NCI-H524 treated with DMSO at 0.1 percent for 48 hours (cell line): ENCODE data around the gene PMF1.
"Not testable (repeated sequence)": the region's sequence is repeated elsewhere in the genome, so short reads cannot be mapped to it uniquely, and the experiment has no call there.

ENCODE experiments used
- DNase-seq: peaks from one replicate; lab custom pipeline; 2025; lab: John Stamatoyannopoulos, UW

PMF1 gene

DNA sequence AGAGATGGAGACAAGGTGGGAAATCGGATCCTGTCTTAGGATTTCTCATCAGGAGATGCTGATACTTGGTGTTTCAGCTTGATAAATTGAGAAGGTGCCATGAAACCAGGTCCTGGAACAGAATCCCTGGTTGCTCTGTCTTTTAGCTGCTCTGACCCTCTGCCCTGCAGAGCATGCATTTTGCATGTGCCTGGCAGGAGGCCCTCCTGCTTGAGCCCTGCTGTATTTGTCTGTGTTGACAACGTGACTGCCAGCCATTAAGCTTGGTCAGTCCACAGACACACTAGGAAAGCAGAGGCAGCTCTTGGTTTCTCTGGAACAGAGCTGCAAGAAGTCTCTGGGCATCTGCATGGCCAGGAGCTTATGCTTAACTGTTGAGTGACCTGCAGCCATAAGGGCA lies 16.4 kb upstream of the PMF1 start:
- no peak for DNase-seq

GRCh38 chr1:156198831-156199349 lies 13.9 kb upstream of the PMF1 start:
- DNase-seq, result no peak

DNA sequence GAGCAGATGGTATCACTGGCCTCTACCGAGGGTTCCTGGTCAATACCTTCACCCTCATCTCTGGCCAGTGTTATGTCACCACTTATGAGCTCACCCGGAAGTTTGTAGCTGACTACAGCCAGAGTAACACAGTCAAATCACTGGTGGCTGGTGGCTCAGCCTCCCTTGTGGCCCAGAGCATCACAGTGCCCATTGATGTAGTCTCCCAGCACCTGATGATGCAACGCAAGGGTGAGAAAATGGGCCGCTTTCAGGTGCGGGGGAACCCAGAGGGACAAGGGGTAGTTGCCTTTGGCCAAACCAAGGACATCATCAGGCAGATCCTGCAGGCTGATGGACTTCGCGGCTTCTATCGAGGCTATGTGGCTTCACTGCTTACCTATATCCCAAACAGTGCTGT lies 12.8 kb upstream of the PMF1 start:
- DNase-seq, result no peak

- no peak for DNase-seq
Observed at GRCh38 chr1:156203331-156203730, 9.5 kb upstream of the PMF1 start.

DNA sequence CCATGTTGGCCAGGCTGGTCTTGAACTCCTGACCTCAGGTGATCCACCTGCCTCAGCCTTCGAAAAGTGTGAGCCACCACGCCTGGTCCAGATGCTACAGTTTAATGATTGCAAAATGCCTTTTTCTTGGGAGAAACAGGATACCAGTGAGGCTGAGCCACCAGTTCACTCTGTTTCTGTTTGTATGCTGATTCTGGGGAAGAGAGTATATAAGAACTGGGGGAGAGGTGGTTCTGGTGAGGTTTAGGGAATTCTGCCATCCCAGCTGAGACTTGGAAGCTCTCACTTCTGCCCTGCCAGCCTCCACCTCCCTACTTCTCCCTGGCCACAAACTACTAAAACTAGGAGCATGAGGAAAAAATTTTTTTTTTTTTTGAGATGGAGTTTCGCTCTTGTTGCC lies 8.1 kb upstream of the PMF1 start:
- DNase-seq, result no peak

GRCh38 chr1:156211243-156211642 lies 1.6 kb upstream of the PMF1 start:
- no peak for DNase-seq

DNA sequence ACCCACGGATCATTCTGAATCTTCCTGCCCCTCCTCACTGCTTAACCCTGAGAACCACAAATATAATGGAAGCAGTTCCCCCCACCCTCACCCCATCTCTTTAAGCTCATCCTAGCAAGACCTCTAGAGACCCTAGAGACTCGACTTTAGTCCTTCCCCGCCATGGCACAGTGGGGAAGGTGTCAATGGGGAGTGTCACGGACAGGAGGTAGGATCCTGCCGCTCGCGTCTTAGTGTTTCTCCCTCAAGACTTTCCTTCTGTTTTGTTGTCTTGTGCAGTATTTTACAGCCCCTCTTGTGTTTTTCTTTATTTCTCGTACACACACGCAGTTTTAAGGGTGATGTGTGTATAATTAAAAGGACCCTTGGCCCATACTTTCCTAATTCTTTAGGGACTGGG lies 677 bp upstream of the PMF1 start:
- DNase-seq, result no peak

DNA sequence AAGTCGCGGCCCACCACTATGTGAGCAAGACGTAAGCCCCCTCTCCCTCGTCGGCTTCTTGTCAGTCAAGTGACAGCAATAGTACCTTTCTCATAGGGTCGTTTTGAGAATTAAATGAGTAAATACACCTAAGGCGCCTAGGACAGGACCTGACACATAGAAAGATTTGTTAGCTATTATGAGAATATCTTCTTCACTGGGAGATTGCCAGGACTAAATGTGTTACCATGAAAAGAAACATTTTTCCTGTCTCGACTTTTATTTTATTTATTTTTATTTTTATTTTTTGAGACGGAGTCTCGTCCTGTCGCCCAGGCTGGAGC lies 798 bp downstream of the PMF1 start:
- no peak for DNase-seq

DNA sequence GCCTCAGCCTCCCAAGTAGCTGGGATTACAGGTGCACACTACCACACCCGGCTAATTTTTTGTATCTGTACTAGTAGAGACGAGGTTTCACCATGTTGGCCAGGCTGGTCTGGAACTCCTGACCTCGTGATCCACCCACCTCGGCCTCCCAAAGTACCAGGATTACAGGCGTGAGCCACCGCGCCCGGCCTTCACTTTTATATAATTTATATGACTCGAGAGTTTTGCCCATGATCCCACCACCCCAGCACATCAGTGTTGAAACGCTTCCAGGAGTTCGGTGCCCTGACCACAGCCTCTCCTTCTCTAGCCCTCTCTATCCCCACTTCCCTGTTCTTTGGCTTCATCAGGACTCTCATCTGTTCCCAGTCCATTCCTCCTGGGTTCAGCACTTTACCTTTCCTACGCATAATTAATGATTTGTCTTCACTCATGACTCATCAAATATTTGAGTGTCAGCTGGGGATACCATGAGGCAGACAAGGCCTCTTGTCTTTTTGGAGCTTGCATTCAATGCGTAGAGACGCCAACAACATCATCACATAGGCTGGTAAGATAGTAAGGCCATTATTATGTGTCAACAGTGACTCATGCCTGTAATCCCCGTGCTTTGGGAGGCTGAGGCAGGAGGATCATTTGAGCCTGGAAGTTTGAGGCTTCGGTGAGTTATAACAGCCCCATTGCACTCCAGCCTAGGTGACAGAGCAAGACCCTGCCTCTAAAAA lies 1.4 kb downstream of the PMF1 start:
- no peak for DNase-seq

GRCh38 chr1:156216361-156217086 lies 3.7 kb downstream of the PMF1 start:
- not testable (repeated sequence) for DNase-seq

- no peak for DNase-seq
Observed at GRCh38 chr1:156217871-156218270, 5.1 kb downstream of the PMF1 start.

DNA sequence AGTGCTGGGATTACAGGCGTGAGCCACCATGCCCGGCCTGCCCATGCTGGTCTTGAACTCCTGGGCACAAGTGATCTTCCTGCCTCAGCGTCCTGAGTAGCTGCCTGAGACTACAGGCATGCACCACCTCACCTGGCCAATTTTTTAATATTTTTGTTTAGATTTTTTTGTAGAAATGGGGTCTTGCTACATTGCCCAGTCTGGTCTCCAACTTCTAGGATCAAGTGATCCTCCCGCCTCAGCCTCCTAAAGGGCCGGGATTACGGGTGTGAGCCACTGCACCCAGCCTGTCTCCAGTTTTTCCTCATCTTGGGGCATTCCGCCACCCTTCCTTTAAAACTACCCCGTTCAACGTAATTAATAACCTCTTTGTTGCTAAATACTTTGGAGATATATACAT lies 7.4 kb downstream of the PMF1 start:
- no peak for DNase-seq

DNA sequence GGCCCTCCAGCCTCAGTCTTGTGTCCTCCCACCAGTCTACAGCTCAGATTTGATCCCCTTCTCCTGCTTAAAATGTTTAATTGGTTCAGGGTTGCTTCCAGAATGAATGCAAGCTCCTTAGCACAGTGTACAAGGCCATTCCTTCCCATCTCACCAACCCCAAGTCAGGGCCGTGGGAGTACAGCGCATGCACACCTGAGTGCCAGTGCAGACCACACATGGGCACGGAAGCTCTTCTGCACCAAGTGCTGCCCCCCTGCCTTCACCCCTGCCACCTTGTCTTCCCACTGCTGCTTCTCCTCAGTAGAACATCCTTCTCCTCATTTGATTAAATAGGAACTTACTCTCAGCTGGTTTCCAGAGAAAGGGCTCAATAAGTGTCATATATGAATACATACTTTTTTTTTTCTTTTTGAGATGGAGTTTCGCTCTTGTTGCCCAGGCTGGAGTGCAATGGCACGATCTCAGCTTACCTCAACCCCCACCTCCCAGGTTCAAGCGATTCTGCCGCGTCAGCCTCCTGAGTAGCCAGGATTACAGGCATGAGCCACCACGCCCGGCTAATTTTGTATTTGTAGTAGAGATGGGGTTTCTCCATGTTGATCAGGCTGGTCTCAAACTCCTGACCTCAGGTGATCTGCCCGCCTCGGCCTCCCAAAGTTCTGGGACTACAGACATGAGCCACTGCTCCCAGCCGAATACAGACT lies 9.3 kb downstream of the PMF1 start:
- DNase-seq, result no peak

DNA sequence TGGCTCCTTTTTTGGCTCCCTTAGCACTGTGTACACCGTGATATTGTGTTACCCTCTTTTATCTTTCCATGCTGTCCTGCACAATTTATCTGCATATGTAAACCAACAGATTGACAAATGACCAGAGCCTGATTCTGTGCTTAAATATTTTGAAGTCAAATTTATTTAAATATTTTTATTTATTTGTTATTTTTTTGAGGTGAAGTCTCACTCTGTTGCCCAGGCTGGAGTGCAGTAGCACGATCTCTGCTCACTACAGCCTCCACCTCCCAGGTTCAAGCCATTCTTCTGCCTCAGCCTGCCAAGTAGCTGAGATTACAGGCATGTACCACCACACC lies 12.8 kb downstream of the PMF1 start:
- DNase-seq, result no peak

- DNase-seq, result no peak
Observed at GRCh38 chr1:156226116-156226538, 13.3 kb downstream of the PMF1 start.

DNA sequence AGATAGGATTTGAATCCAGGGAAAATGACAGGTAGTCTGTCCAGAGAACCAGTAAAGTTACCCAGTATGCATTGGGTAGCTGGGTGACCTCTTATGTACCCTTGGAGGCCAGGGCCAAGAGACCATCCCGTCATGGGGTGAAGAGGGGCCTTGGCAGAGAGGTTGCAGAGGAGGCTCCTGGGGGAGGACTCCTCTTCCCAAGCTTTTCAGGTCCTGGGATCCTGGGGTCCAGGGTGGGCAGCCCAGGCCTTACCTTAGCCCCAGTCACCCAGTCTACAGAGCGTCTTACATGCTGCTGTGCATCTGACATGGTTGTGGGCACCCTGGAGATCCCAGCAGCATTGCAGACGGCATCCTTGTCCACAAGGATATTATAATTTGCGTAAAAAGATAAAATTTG lies 14.0 kb downstream of the PMF1 start:
- DNase-seq, result no peak

- no peak for DNase-seq
Observed at GRCh38 chr1:156228501-156228900, 15.7 kb downstream of the PMF1 start.

DNA sequence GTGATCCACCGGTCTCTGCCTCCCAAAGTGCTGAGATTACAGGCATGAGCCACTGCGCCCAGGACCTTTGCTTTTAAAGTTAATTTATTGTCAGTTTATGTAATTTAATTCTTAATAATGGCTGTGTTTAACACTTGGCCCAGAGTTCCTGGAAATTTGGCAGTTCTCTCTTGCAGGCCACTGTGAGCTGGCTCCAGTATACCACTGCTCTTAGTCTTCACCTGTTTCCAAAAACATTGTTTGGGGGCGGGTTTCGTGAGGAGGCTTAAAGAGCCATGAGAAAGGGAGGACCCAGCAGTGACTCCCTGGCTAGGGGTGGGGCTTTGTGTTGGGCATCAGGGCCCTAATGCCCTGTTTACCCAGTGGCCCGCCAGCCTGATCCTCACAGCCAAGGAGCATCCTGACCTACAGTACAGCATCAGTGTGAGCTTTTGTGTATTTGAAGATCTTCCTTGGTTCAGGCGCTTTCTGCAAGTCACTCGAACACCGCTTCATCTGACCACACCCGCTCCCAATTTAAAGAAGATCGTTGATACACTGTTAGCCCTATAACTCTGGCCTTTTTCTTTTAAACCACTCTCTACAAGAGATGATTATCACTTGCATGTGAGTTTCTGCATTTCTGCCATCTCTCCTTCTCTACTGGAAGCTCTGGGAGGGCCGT lies 17.1 kb downstream of the PMF1 start:
- no peak for DNase-seq

DNA sequence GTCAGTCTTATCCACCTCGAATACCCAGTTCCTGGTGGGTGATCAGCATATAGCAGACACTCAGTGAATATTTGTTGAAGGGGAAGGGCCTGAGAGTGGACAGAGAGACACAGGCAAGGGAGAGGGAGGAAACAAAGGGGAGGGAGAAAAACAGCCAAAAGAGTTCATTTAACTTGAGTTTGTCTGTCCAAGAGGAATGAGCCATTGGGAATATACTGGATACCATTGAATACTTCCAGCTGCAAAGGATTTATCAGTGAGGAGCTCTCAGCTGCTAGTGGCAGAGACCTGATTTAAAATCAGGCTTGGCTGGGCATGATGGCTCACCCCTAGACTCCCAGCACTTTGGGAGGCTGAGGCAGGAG lies 17.6 kb downstream of the PMF1 start:
- DNase-seq, result no peak

DNA sequence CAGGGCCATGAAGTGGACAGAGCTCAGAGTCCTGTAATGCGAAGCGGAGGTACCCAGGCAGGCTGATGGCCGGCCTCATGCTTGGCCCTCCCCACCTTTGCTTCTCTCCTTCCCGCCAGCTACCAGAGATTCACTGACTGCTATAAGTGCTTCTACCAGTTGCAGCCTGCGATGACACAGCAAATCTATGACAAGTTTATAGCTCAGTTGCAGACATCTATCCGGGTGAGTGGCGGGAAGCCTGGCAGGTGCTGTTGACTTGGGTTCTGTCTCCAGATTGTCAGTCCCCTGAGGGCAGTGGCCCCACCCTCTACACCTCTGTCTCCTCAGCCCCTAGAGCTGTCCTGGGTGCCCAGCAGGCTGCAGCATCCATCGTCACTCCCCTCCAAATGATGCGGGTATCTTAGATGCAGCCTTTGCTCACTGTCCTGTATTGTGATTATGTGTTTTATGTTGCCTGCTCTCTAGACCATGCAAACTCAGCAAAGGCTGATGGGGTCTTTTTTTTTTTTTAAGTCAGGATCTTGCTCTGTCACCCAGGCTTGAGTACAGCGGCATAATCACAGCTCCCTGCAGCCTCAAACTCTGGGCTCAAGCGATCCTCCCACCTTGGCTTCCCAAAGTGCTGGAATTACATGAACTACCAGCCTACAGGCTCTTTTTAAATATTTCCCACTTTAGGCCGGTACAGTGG lies 19.5 kb downstream of the PMF1 start:
- no peak for DNase-seq

DNA sequence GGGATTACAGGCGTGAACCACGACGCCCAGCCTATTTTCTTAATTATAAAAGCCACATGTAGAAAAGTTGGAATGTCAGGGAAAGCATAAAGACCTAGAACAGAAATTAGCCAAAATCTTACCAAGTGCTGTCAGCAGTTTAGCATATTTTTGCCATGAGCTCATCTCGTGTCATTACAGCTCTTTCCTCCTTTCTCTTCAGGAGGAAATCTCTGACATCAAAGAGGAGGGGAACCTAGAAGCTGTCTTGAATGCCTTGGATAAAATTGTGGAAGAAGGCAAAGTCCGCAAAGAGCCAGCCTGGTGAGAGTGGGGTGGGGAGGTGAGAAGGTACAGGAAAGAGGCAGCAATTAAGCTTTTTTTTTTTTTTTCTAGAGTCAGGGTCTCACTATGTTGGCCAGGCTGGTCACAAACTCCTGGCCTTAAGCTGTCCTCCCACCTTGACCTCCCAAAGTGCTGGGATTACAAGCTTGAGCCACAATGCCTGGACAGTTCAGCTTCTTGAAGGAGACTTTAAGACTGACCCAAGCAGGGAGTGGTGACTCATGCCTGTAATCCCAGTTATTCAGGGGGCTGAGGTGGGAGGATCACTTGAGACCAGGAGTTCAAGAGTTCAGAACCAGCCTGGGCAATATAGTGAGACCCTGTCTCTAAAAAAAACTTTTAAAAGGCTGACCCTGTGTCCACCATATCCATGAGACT lies 20.8 kb downstream of the PMF1 start:
- no peak for DNase-seq

DNA sequence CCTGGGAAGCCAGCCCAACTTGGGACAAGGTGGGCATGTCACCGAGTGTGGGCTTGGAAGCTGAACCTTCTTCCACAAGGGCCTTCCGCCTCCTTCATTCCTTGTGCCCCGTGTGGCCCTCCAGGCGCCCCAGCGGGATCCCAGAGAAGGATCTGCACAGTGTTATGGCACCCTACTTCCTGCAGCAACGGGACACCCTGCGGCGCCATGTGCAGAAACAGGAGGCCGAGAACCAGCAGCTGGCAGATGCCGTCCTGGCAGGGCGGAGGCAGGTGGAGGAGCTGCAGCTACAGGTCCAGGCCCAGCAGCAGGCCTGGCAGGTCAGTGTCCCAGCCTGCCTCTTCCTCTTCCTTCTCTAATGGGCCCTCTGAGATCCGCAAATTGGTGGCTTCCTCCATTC lies 23.4 kb downstream of the PMF1 start:
- DNase-seq, result no peak
